Measurements from ENCODE around the gene PRR5. TPM values are rescaled to one million over a fixed set of nuclear protein-coding genes. Genes with fewer than 3 reads are reported as not detected.

Gene PRR5
- total RNA-seq, 1 donor from 2014 or later = 9.6 TPM

GRCh38 chr22:44689915-44690524 lies 12.0 kb upstream of the PRR5 start:
- H3K4me3 ChIP-seq = no peak overlapping the region
- intact Hi-C loops (cut with DNase I) = no loop called here
- H3K36me3 ChIP-seq = no peaks in the 10 kb centered on the region
- no peak for TF ChIP-seq CTCF (IDR thresholded peaks at IDR 0.05)
- ATAC-seq (no peak), DNase-seq (no peak)
- peaks cover 3% of the 10 kb centered on the region for H3K4me1 ChIP-seq
- H3K27me3 ChIP-seq (ENCODE audit: low read depth) = peaks cover 3% of the 10 kb centered on the region
- H3K27ac ChIP-seq = no peak overlapping the region
- H3K9me3 ChIP-seq = no peaks in the 10 kb centered on the region

GRCh38 chr22:44691796-44692661 lies 10.0 kb upstream of the PRR5 start:
- TF ChIP-seq CTCF (IDR thresholded peaks at IDR 0.05) = no peak
- Histone ChIP-seq H3K27me3 (ENCODE audit: low read depth) (peaks cover 3% of the 10 kb centered on the region), H3K4me3 (no peak overlapping the region), H3K4me1 (no peaks in the 10 kb centered on the region), H3K9me3 (no peaks in the 10 kb centered on the region), H3K27ac (no peak overlapping the region), H3K36me3 (no peaks in the 10 kb centered on the region)
- intact Hi-C loops (cut with DNase I) = no loop called here
- ATAC-seq (peak; percentile 20 to 34), DNase-seq (no peak)

- intact Hi-C loops (cut with DNase I) = no loop called here
- Histone ChIP-seq H3K4me1 (peaks cover 4% of the 10 kb centered on the region), H3K27me3 (ENCODE audit: low read depth) (peaks cover 3% of the 10 kb centered on the region), H3K27ac (no peak overlapping the region), H3K9me3 (no peaks in the 10 kb centered on the region), H3K4me3 (no peak overlapping the region), H3K36me3 (no peaks in the 10 kb centered on the region)
- TF ChIP-seq CTCF (IDR thresholded peaks at IDR 0.05) = no peak
- ATAC-seq (no peak), DNase-seq (no peak)
Observed at GRCh38 chr22:44692662-44693007, 9.4 kb upstream of the PRR5 start.

GRCh38 chr22:44693145-44693544 lies 8.9 kb upstream of the PRR5 start:
- DNase-seq = no peak
- TF ChIP-seq CTCF (IDR thresholded peaks at IDR 0.05) = no peak
- ATAC-seq = no peak
- no peak overlapping the region for H3K4me3 ChIP-seq
- H3K27ac ChIP-seq = no peak overlapping the region
- H3K4me1 ChIP-seq = peaks cover 10% of the 10 kb centered on the region
- H3K27me3 ChIP-seq (ENCODE audit: low read depth) = peaks cover 3% of the 10 kb centered on the region
- intact Hi-C loops (cut with DNase I) = no loop called here
- H3K9me3 ChIP-seq = no peaks in the 10 kb centered on the region
- no peaks in the 10 kb centered on the region for H3K36me3 ChIP-seq

GRCh38 chr22:44693756-44694155 lies 8.2 kb upstream of the PRR5 start:
- no peak overlapping the region for H3K27ac ChIP-seq
- H3K9me3 ChIP-seq = no peaks in the 10 kb centered on the region
- no peak for TF ChIP-seq CTCF (IDR thresholded peaks at IDR 0.05)
- no peak for DNase-seq
- peaks cover 3% of the 10 kb centered on the region for H3K27me3 ChIP-seq (ENCODE audit: low read depth)
- H3K36me3 ChIP-seq = no peaks in the 10 kb centered on the region
- no peak for ATAC-seq
- intact Hi-C loops (cut with DNase I) = no loop called here
- no peak overlapping the region for H3K4me3 ChIP-seq
- H3K4me1 ChIP-seq = peaks cover 13% of the 10 kb centered on the region

Measured in lower lobe of right lung (tissue), 2 donors.